GM19395 (cell line): ENCODE measurements around the gene ELSPBP1.
"Not testable (repeated sequence)": the region's sequence is repeated elsewhere in the genome, so short reads cannot be mapped to it uniquely, and the experiment has no call there.

Experiments
- ATAC-seq: cut with Tn5 transposase; IDR thresholded peaks from one replicate; pipeline ENCODE4 v1.9.1; 2021; ENCODE audit warnings: mild to moderate bottlenecking, moderate library complexity; ENCODE audit not compliant: unreplicated experiment

ELSPBP1 gene

GRCh38 chr19:48041877-48042580, 47.6 kb downstream of the ELSPBP1 start:
- no peak for ATAC-seq

DNA sequence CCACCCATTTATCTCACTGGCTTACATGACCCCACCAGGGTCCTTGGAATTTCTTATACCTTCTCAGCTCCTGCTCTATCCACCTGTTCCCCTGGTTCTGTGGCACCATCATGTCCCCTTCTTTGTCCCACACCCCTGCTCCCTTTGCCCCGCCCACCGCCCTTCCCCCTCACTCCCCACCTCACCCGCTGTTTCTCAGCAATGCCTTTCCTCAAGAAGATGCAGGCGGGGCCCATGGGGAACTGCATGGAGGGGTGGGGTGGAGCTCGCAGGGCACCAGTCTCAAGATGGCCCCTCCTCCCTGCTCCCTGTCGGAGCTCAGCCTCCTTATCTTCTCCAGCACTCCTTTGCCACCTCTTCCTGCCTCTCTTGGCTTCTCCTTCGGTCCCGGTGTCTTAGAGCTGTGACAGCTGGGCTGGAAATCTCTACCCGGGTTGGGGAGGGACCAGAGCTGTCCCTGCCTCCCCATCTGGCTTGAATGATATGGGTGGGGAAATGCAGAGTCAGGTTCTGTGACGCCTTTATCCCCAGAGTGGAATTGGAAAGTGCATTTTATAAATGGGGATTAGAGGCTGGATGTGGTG, 49.3 kb downstream of the ELSPBP1 start, which contains the start of gene CABP5:
CABP5 (minus strand) TSS at position 405 of the 584 bp plus-strand sequence; CDS start at position 248, 157 bp downstream.
- ATAC-seq, result no peak

DNA sequence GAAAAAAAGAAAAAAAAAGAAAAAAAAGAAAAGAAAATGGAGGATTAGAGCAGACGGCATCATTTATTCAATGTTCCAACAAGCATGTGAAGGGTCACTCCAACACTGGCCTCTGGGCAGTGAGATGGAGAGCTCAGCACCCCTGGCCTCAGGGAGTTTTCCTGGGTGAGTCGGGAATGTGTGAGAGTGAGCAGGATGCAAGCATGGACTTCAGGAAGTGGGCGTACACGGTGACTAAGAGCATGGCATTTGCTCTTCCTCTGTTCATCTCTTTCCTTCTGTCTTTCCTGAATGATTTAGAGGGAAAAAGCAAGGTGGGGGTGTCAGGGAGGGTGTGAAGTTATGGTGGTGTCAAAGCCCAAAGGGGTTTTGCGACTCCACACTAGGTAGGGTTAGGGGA, 50.1 kb downstream of the ELSPBP1 start:
- no peak for ATAC-seq

DNA sequence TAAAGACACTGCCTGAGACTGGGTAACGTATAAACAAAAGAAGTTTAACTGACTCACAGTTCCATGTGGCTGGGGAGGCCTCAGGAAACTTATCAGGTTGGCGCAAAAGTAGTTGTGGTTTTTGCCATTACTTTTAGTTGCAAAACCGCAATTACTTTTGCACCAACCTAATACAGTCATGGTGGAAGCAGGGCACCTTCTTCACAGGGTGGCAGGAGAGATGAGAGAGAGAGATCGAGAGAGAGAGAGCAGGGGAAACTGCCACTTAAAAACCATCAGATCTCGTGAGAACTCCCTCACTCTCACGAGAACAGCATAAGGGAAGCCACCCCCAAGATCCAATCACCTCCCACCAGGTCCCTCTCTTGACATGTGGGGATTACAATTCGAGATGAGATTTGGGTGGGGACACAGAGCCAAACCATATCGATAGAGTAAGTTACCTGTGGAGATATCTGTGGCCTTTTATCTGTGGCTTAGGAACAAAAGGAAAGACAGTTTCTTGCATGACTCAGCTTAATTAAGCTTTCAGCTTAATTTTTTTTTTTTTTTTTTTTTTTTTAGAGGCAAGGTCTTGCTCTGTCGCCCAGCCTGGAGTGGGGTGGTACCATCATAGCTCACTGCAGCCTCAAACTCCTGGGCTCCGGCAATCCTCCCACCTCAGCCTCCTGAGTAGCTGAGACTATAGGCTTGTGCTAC, 57.1 kb downstream of the ELSPBP1 start:
- ATAC-seq, result no peak

DNA sequence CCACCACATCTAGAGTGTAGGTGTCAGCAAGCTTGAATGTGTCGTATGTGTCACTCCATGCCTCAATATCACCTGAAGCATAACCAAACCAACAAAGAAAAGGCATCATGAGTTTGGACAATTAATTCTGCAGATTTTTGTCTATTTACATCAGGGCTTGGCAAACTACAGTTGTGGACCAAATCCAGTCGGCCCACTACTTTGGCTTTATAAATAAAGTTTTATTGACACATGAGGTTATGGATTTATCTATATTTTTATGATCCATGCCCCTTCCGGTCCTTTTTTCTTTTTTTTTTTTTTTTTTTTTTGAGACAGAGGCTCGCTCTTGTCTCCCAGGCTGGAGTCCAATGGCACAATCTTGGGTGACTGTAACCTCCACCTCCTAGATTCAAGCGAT, 58.6 kb downstream of the ELSPBP1 start:
- no peak for ATAC-seq

GRCh38 chr19:48053856-48054255, 59.4 kb downstream of the ELSPBP1 start:
- ATAC-seq, result no peak

DNA sequence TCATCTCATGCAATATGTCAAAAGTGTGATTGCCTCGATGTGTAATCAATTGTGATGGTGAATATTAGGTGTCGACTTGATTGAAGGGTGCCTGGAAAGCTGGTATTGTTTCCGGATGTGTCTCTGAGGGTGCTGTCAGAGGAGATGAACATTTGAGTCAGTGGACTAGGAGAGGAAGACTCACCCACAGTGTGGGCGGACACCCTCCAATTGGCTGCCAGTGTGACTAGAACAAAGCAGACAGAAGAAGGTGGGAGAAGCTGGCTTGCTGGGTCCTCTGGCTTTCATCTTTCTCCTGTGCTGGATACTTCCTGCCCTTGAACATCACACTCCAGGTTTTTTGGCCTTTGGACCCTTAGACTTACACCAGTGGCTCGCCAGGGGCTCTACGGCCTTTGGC, 64.9 kb downstream of the ELSPBP1 start:
- ATAC-seq, result no peak

GRCh38 chr19:48060381-48060780, 65.9 kb downstream of the ELSPBP1 start:
- no peak for ATAC-seq

DNA sequence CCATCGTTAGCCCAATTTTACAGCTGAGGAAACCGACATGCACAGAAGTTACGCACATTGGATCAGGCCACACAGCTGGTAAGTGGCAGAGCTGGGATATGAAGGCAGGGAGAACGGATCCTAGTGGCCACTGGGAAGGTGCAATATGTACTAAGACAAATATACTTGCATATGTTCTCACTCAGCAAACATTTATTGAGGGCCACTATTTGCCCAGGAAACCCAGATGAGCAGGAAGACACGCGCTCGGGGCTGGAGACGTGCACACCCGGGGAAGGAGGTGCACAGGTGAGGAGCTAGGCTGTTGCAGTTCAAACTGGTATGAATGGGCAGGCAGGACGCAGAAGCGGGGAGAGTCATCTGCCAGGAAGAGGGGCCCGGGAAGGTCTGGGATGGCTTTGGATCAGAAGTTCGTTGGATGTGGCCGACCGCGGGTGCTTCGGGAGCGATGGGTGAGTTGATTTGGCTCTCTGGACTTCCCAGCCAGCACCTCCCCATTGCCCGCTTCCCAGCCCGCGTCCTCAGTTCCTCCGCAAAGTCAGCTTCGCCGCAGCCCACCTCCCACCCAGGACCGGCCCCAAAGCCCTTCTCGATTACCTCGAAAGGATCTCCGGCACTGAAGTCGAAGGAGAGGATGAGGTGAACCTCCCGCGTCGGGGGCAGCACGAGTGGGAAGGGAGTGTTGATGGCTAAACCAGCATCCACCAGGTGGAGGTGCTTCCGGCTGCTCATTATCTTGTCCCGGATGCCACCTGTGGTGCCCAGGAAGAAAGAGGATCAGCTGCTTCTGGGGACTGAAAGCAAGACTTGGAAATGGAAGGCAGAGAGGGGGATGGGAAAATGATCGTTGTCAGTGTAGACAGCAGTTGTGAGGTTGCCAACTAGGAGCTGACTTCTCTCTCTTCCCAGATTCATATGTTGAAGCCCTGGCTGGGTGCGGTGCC, 67.2 kb downstream of the ELSPBP1 start:
- no peak for ATAC-seq

DNA sequence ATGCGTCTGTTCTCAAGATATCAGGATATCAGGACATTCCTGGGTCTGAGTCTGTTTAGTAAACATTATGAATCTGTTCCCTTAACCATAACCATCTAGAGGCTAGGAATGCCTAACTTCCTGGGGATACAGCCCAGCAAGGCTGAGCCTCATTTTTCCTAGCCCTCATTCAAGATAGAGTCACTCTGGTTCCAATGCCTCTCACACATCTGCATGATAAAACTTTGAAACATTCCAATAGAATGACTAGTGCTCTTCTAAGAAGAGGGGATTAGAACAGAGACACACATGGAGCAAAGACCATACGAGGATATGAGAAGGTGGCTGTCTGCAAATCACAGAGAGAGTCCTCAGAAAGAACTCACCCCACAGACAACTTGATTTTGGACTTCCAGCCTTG, 70.1 kb downstream of the ELSPBP1 start:
- ATAC-seq, result no peak

GRCh38 chr19:48069435-48069834, 75.0 kb downstream of the ELSPBP1 start:
- no peak for ATAC-seq

- not testable (repeated sequence) for ATAC-seq
Measured at GRCh38 chr19:48070177-48070769, 75.8 kb downstream of the ELSPBP1 start.
